HEK293T (cell line): Measurements from ENCODE around the gene AAK1.

Experiments used
- BHLHE40 ChIP-seq: fragments of 450-650 bp; IDR thresholded peaks from 2 replicates; pipeline ENCODE4 v1.6.1; 2016; ENCODE audit warnings: mild to moderate bottlenecking, moderate library complexity, borderline replicate concordance
- CTBP1 ChIP-seq: fragments of 450-650 bp; IDR thresholded peaks from 2 replicates; pipeline ENCODE4 v1.6.1; 2016; ENCODE audit warnings: borderline replicate concordance
- FOXA1 ChIP-seq: fragments of 450-650 bp; IDR thresholded peaks from 2 replicates; pipeline ENCODE4 v1.6.1; 2016; ENCODE audit warnings: mild to moderate bottlenecking
- FOXK2 ChIP-seq: fragments of 450-650 bp; IDR thresholded peaks from 2 replicates; pipeline ENCODE4 v1.6.1; 2016; ENCODE audit warnings: mild to moderate bottlenecking
- FOXM1 ChIP-seq: fragments of 450-650 bp; IDR thresholded peaks from 2 replicates; pipeline ENCODE4 v1.6.1; 2017; ENCODE audit warnings: mild to moderate bottlenecking, borderline replicate concordance
- HDGF ChIP-seq: fragments of 450-650 bp; IDR thresholded peaks from 2 replicates; pipeline ENCODE4 v1.6.1; 2017; ENCODE audit warnings: antibody characterized with exemption, borderline replicate concordance
- L3MBTL2 ChIP-seq: fragments of 450-650 bp; conservative IDR thresholded peaks from 2 replicates; pipeline ENCODE4 v1.6.1; 2016; ENCODE audit warnings: mild to moderate bottlenecking
- NFRKB ChIP-seq: fragments of 450-650 bp; IDR thresholded peaks from 2 replicates; pipeline ENCODE4 v1.6.1; 2016; ENCODE audit warnings: mild to moderate bottlenecking, moderate library complexity
- SP1 ChIP-seq: fragments of 450-650 bp; IDR thresholded peaks from 2 replicates; pipeline ENCODE4 v1.6.1; 2017
- TARDBP ChIP-seq: fragments of 450-650 bp; IDR thresholded peaks from 2 replicates; pipeline ENCODE4 v1.6.1; 2016

- TF ChIP-seq FOXM1 (no peak), FOXK2 (no peak), NFRKB (no peak), CTBP1 (no peak), BHLHE40 (no peak), FOXA1 (no peak), HDGF (no peak), SP1 (no peak), TARDBP (no peak), L3MBTL2 (no peak)
Observed at GRCh38 chr2:69612707-69613106, 30.8 kb downstream of the AAK1 start.
